ENCODE measurements around the gene PKHD1. TPM values are rescaled to one million over a fixed set of nuclear protein-coding genes. Genes with fewer than 3 reads are reported as not detected.

The PKHD1 gene
- total RNA-seq, 1 donor from 2014 or later, result 1.6 TPM

GRCh38 chr6:52053038-52053695 lies 34.2 kb downstream of the PKHD1 start:
- DNase-seq (ENCODE audit: low read depth), result no peak
- Histone ChIP-seq H3K36me3 (ENCODE audit: control insufficient read depth, insufficient read depth, low read length) (peaks cover 2% of the 10 kb centered on the region), H3K27me3 (ENCODE audit: control insufficient read depth, insufficient read depth, low read length) (no peaks in the 10 kb centered on the region), H3K4me3 (ENCODE audit: low read depth, low read length) (no peak overlapping the region)
- no peak for TF ChIP-seq CTCF (IDR thresholded peaks at IDR 0.05; ENCODE audit: insufficient read depth, low read length, poor library complexity, severe bottlenecking)

GRCh38 chr6:52050051-52050405 lies 37.4 kb downstream of the PKHD1 start:
- no peak for TF ChIP-seq CTCF (IDR thresholded peaks at IDR 0.05; ENCODE audit: insufficient read depth, low read length, poor library complexity, severe bottlenecking)
- DNase-seq (ENCODE audit: low read depth), result no peak
- Histone ChIP-seq H3K4me3 (ENCODE audit: low read depth, low read length) (no peak overlapping the region), H3K36me3 (ENCODE audit: control insufficient read depth, insufficient read depth, low read length) (peaks cover 2% of the 10 kb centered on the region), H3K27me3 (ENCODE audit: control insufficient read depth, insufficient read depth, low read length) (no peaks in the 10 kb centered on the region)

- Histone ChIP-seq H3K4me3 (ENCODE audit: low read depth, low read length) (no peak overlapping the region), H3K27me3 (ENCODE audit: control insufficient read depth, insufficient read depth, low read length) (no peaks in the 10 kb centered on the region), H3K36me3 (ENCODE audit: control insufficient read depth, insufficient read depth, low read length) (peaks cover 3% of the 10 kb centered on the region)
- no peak for DNase-seq (ENCODE audit: low read depth)
- TF ChIP-seq CTCF (IDR thresholded peaks at IDR 0.05; ENCODE audit: insufficient read depth, low read length, poor library complexity, severe bottlenecking), result peak; percentile 63
These were observed 38.0 kb downstream of the PKHD1 start for GRCh38 chr6:52049252-52050050.

GRCh38 chr6:52046456-52046855 lies 41.0 kb downstream of the PKHD1 start:
- peaks cover 3% of the 10 kb centered on the region for H3K36me3 ChIP-seq (ENCODE audit: control insufficient read depth, insufficient read depth, low read length)
- no peaks in the 10 kb centered on the region for H3K27me3 ChIP-seq (ENCODE audit: control insufficient read depth, insufficient read depth, low read length)
- no peak overlapping the region for H3K4me3 ChIP-seq (ENCODE audit: low read depth, low read length)
- no peak for TF ChIP-seq CTCF (IDR thresholded peaks at IDR 0.05; ENCODE audit: insufficient read depth, low read length, poor library complexity, severe bottlenecking)
- DNase-seq (ENCODE audit: low read depth), result no peak

GRCh38 chr6:52045481-52045880 lies 41.9 kb downstream of the PKHD1 start:
- H3K27me3 ChIP-seq (ENCODE audit: control insufficient read depth, insufficient read depth, low read length), result no peaks in the 10 kb centered on the region
- TF ChIP-seq CTCF (IDR thresholded peaks at IDR 0.05; ENCODE audit: insufficient read depth, low read length, poor library complexity, severe bottlenecking), result no peak
- peaks cover 3% of the 10 kb centered on the region for H3K36me3 ChIP-seq (ENCODE audit: control insufficient read depth, insufficient read depth, low read length)
- DNase-seq (ENCODE audit: low read depth), result no peak
- no peak overlapping the region for H3K4me3 ChIP-seq (ENCODE audit: low read depth, low read length)
